HepG2 (cell line): Measurements from ENCODE around the gene PGC. TPM values are rescaled to one million over a fixed set of nuclear protein-coding genes. Genes with fewer than 3 reads are reported as not detected.

Experiments used
- ATAC-seq: fragments of 200-7000 bp; cut with Tn5 transposase; 3 replicates; pipeline ENCODE4 v1.9.1; 2020; ENCODE audit warnings: mild to moderate bottlenecking, moderate library complexity
- BruUV-seq: library from RNA; stranded (reverse); fragments of 400-500 nt; replicated peaks from 2 replicates; lab custom pipeline; 2021; lab: Mats Ljungman, UMichigan
- CTCF ChIA-PET: fragments of 300-600 bp; formaldehyde crosslinking; extraction: SDS; loops from one replicate; lab custom pipeline; 2021; ENCODE audit warnings: low total read pairs, inconsistent platforms, low intra/inter-chr PET ratio; lab: Yijun Ruan, JAX
- POLR2A ChIA-PET: fragments of 350-600 bp; sonication (Branson Sonifier 250); formaldehyde crosslinking; loops from one replicate; lab custom pipeline; 2020; ENCODE audit warnings: antibody characterized with exemption, inconsistent platforms; lab: Yijun Ruan, JAX
- DNase-seq: peaks from one replicate; pipeline ENCODE4 v3.0.0-alpha.2; 2015; ENCODE audit warnings: low spot score
- FAIRE-seq: peaks from 3 replicates; lab custom pipeline; 2011; peaks lifted over from hg19 to GRCh38; lab: Jason Lieb, UNC
- H2AFZ ChIP-seq: one replicate; pipeline ENCODE4 v1.6.1; 2011; ENCODE audit warnings: low read length, inconsistent platforms
- H3K27ac ChIP-seq: fragments of 300-600 bp; 3 replicates; pipeline ENCODE4 v1.8.0; 2011; ENCODE audit warnings: mixed run types, mild to moderate bottlenecking, mixed read lengths, low read length, inconsistent platforms; ENCODE audit not compliant: insufficient read depth; ENCODE audit errors: extremely low read length
- H3K27me3 ChIP-seq, 2 experiments: fragments of 200-600 bp in 1 of 2; 2 replicates in 1 of 2; 3 replicates in 1 of 2; pipeline versions ENCODE4 v1.6.0 to v1.8.0; 2011; ENCODE audit warnings: low read length in 2 of 2, mild to moderate bottlenecking in 2 of 2, moderate library complexity in 2 of 2, inconsistent platforms in 1 of 2; ENCODE audit not compliant: insufficient read depth in 2 of 2, control insufficient read depth in 1 of 2
- H3K36me3 ChIP-seq, 2 experiments: fragments of 200-600 bp in 1 of 2; replicated peaks in 1 of 2; 2 replicates in 1 of 2; 3 replicates in 1 of 2; pipeline versions ENCODE4 v1.5.1 to v1.8.0; 2011; ENCODE audit warnings: low read length in 2 of 2, inconsistent platforms in 1 of 2; ENCODE audit not compliant: insufficient read depth in 2 of 2, control insufficient read depth in 1 of 2
- H3K4me1 ChIP-seq: 2 replicates; pipeline ENCODE4 v1.5.1; 2012; ENCODE audit warnings: low read length, inconsistent platforms; ENCODE audit not compliant: insufficient read depth
- H3K4me2 ChIP-seq: 2 replicates; pipeline ENCODE4 v1.6.0; 2011; ENCODE audit warnings: low read depth, low read length, inconsistent platforms
- H3K4me3 ChIP-seq, 3 experiments: fragments of 200-600 bp in 1 of 3; sonication (generic), shearing (Covaris generic) in 1 of 3; replicated peaks in 1 of 3; 2 replicates each; pipeline ENCODE4 v1.5.1; 2011 to 2016; ENCODE audit warnings: low read length in 3 of 3, inconsistent platforms in 2 of 3, low read depth in 2 of 3, mild to moderate bottlenecking in 2 of 3, control low read depth in 1 of 3, mixed read lengths in 1 of 3; ENCODE audit not compliant: insufficient read depth in 1 of 3
- H3K79me2 ChIP-seq: one replicate; pipeline ENCODE4 v1.6.1; 2011; ENCODE audit warnings: low read length, inconsistent platforms; ENCODE audit not compliant: insufficient read depth
- H3K9ac ChIP-seq: 2 replicates; pipeline ENCODE4 v1.6.0; 2011; ENCODE audit warnings: mild to moderate bottlenecking, low read depth, low read length, inconsistent platforms; ENCODE audit not compliant: insufficient read depth
- H3K9me3 ChIP-seq: 2 replicates; pipeline ENCODE4 v1.5.1; 2012; ENCODE audit warnings: mild to moderate bottlenecking, low read length
- H4K20me1 ChIP-seq: 2 replicates; pipeline ENCODE4 v1.6.0; 2011; ENCODE audit warnings: inconsistent platforms, mild to moderate bottlenecking, low read length, moderate library complexity; ENCODE audit not compliant: insufficient read depth
- ATRX ChIP-seq: sonication (generic); formaldehyde crosslinking; IDR thresholded peaks from 2 replicates; pipeline ENCODE4 v1.4.0; 2020; ENCODE audit warnings: missing genetic modification reagents, borderline replicate concordance
- ETV6 ChIP-seq: sonication (generic); formaldehyde crosslinking; conservative IDR thresholded peaks from 2 replicates; pipeline ENCODE4 v1.4.0; 2020; ENCODE audit warnings: missing genetic modification reagents
- GLI4 ChIP-seq: sonication (generic); formaldehyde crosslinking; IDR thresholded peaks from 2 replicates; pipeline ENCODE4 v1.5.1; 2020; ENCODE audit warnings: missing genetic modification reagents, mild to moderate bottlenecking, moderate library complexity, borderline replicate concordance
- ISL2 ChIP-seq: sonication (generic); formaldehyde crosslinking; IDR thresholded peaks from 2 replicates; pipeline ENCODE4 v1.5.0; 2020; ENCODE audit warnings: missing genetic modification reagents
- NR2F2 ChIP-seq: IDR thresholded peaks from 2 replicates; pipeline ENCODE4 v1.6.1; 2012; ENCODE audit warnings: low read depth, inconsistent platforms, borderline replicate concordance
- PPARG ChIP-seq: conservative IDR thresholded peaks from 2 replicates; pipeline ENCODE4 v1.6.1; 2016; ENCODE audit warnings: missing biosample characterization, missing genetic modification reagents
- RFXANK ChIP-seq: IDR thresholded peaks from 2 replicates; pipeline ENCODE4 v1.6.1; 2016
- SIX4 ChIP-seq: sonication (generic); formaldehyde crosslinking; IDR thresholded peaks from 2 replicates; pipeline ENCODE4 v1.4.0; 2020; ENCODE audit warnings: missing genetic modification reagents
- ZEB1 ChIP-seq: IDR thresholded peaks from 2 replicates; pipeline ENCODE4 v1.6.1; 2012; ENCODE audit warnings: mild to moderate bottlenecking, low read depth, inconsistent platforms; ENCODE audit not compliant: insufficient replicate concordance
- ZFY ChIP-seq: sonication (generic); formaldehyde crosslinking; IDR thresholded peaks from 2 replicates; pipeline ENCODE4 v1.4.0; 2020; ENCODE audit warnings: missing genetic modification reagents
- ZNF10 ChIP-seq: sonication (generic); formaldehyde crosslinking; IDR thresholded peaks from 2 replicates; pipeline ENCODE4 v1.4.0; 2020; ENCODE audit warnings: mild to moderate bottlenecking, low read depth, missing genetic modification reagents, borderline replicate concordance
- ZNF382 ChIP-seq: sonication (generic); formaldehyde crosslinking; IDR thresholded peaks from 2 replicates; pipeline ENCODE4 v1.5.0; 2020; ENCODE audit warnings: missing genetic modification reagents, mild to moderate bottlenecking, borderline replicate concordance
- ZNF724P ChIP-seq: sonication (generic); formaldehyde crosslinking; IDR thresholded peaks from 2 replicates; pipeline ENCODE4 v1.8.0; 2022; ENCODE audit warnings: missing genetic modification reagents, borderline replicate concordance
- ZNF839 ChIP-seq: sonication (generic); formaldehyde crosslinking; IDR thresholded peaks from 2 replicates; pipeline ENCODE4 v1.4.0; 2020; ENCODE audit warnings: missing genetic modification reagents, mild to moderate bottlenecking, borderline replicate concordance
- ZNF891 ChIP-seq: sonication (generic); formaldehyde crosslinking; IDR thresholded peaks from 2 replicates; pipeline ENCODE4 v1.5.0; 2020; ENCODE audit warnings: mild to moderate bottlenecking, missing genetic modification reagents
- WGBS: methylation state at CpG from one replicate; pipeline ENCODE4 v1.1.6; 2017; ENCODE audit warnings: low lambda C conversion rate; 5-methylcytosine and 5-hydroxymethylcytosine counted together
- in situ Hi-C: cut with HindIII; loops from 2 replicates; pipeline ENCODE4 v1.10.0; 2017; ENCODE audit warnings: low pct_unique_long_range_greater_than_20kb; ENCODE audit not compliant: extremely low pct_ligation_motif_present
- intact Hi-C: fragments of 100-400 bp; cut with micrococcal nuclease; formaldehyde crosslinking; loops from one replicate; pipeline ENCODE4 v1.10.0; 2022; ENCODE audit not compliant: unreplicated experiment
- polyA plus RNA-seq, 8 experiments: library from polyadenylated mRNA; depleted of rRNA in 3 of 8; stranded (reverse) in 7 of 8; unstranded in 1 of 8; fragments of >200 nt; fragmentation: Illumina TruSeq in 4 of 8; extraction: Trizol in 4 of 8; gene quantifications; 2 replicates each; pipeline versions ENCODE4 v1.2.1 to v1.2.3, GENCODE V29; 2011 to 2016; ENCODE audit warnings: low read depth in 4 of 8, missing spikeins in 1 of 8, mixed read lengths in 1 of 8; ENCODE audit not compliant: insufficient read depth in 1 of 8
- total RNA-seq, 5 experiments: library from RNA; depleted of rRNA; stranded (reverse); fragments of >200 nt; fragmentation: Illumina TruSeq; extraction: Trizol; gene quantifications; 2 replicates each; pipeline ENCODE4 v1.2.3, GENCODE V29; 2016; ENCODE audit warnings: low read depth in 1 of 5
- TF ChIP-seq, protein P1 (sequence below): sonication (generic); formaldehyde crosslinking; conservative IDR thresholded peaks from 2 replicates; pipeline ENCODE4 v1.4.0; 2020; ENCODE audit warnings: mild to moderate bottlenecking, missing genetic modification reagents, moderate library complexity
- TF ChIP-seq, protein P2 (sequence below): sonication (generic); formaldehyde crosslinking; IDR thresholded peaks from 2 replicates; pipeline ENCODE4 v1.4.0; 2020; ENCODE audit warnings: missing genetic modification reagents, borderline replicate concordance

PGC gene
- total and polyA plus RNA-seq, 2 of the 13 experiments (the other 11 are each of a cell fraction or from before 2014, with no cell fraction given): 426 to 502 TPM

DNA sequence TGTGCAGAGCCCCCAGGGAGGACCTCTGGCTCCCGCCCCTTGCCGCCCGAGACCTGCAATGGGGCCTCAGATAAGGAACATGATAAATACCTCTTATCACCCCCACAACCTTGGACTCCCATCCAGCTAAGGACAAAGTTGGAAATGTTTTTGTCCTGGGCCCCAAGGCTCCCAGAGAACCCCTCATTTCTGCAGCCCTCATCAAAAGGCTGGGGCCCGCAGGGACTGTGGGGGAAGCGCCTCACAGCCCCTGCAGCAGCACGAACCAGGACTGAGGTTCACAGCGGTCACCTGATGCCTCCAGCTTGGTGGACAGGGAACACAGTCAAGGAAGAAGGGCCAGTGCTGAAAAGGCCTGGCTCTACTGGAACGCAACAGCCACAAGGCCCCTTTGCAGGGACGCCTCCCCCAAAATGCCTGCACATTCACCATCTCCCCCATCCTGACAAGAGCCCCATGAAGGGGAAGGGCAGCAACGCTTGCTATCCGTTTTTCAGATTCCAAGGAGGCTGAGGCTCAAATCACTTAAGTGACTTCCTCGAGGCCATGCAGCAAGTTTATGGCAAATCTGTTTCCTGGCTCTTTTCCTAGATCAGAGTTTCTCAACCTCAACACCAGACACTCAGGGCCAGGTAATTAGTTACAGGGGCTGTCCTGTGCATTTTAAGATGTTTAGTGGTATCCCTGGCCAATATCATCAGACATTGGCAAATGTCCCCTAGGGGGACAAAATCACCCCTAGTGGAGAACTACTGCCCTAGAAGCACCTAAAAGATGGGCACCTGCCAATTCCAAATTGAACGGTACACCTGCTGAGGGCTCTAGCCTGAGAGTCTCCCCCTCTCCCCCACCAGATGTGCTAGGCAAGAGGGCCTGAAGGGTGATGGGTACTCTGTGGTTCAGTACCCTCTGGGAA, 22.4 kb downstream of the PGC start:
- intact Hi-C loops: loop anchor here (10.0 kb wide), 1 partner anchor 320 kb away; no protein-coding TSS in a partner anchor
- Histone ChIP-seq H3K4me1 (peaks cover 61% of the 10 kb centered on the region), H3K9ac (0 out of 2 replicates have a peak overlapping the region, but pooled peaks have one; percentile 2), H3K9me3 (no peaks in the 10 kb centered on the region), H3K4me2 (peak overlapping the region; percentile 25; the same call in 1 of the 2 replicates), H3K27ac (peak overlapping the region; percentile 9), H4K20me1 (no peaks in the 10 kb centered on the region), H2AFZ (no peak overlapping the region), H3K27me3 (no peaks in the 10 kb centered on the region), H3K36me3 (no peaks in the 10 kb centered on the region), H3K4me3 (no peak overlapping the region; a peak in 1 of 6 replicates), H3K79me2 (peaks cover 5% of the 10 kb centered on the region)
- POLR2A ChIA-PET: interaction anchor here (1.8 to 2.5 kb wide), 2 partner anchors 9 to 44 kb away, joined by 5 to 21 read pairs; no protein-coding TSS in a partner anchor
- 63% methylated on average over 9 of the region's 13 CpGs for WGBS
- DNase-seq (no peak), FAIRE-seq (no peak), ATAC-seq (peak; percentile 6; the same call in 1 of the 3 replicates)
- CTCF ChIA-PET: no interaction called here
- BruUV-seq: no TSS peak
- in situ Hi-C loops: no loop called here
- TF ChIP-seq, protein P1, sequence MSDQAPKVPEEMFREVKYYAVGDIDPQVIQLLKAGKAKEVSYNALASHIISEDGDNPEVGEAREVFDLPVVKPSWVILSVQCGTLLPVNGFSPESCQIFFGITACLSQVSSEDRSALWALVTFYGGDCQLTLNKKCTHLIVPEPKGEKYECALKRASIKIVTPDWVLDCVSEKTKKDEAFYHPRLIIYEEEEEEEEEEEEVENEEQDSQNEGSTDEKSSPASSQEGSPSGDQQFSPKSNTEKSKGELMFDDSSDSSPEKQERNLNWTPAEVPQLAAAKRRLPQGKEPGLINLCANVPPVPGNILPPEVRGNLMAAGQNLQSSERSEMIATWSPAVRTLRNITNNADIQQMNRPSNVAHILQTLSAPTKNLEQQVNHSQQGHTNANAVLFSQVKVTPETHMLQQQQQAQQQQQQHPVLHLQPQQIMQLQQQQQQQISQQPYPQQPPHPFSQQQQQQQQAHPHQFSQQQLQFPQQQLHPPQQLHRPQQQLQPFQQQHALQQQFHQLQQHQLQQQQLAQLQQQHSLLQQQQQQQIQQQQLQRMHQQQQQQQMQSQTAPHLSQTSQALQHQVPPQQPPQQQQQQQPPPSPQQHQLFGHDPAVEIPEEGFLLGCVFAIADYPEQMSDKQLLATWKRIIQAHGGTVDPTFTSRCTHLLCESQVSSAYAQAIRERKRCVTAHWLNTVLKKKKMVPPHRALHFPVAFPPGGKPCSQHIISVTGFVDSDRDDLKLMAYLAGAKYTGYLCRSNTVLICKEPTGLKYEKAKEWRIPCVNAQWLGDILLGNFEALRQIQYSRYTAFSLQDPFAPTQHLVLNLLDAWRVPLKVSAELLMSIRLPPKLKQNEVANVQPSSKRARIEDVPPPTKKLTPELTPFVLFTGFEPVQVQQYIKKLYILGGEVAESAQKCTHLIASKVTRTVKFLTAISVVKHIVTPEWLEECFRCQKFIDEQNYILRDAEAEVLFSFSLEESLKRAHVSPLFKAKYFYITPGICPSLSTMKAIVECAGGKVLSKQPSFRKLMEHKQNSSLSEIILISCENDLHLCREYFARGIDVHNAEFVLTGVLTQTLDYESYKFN: peak; percentile 62
- no peak; the same call in 1 of the 2 replicates for TF ChIP-seq ZNF891
- TF ChIP-seq ZNF724P (CRISPR knock-in tag): no peak
- no peak for TF ChIP-seq RFXANK (CRISPR knock-in tag)
- TF ChIP-seq ZNF382 (CRISPR knock-in tag): no peak
- TF ChIP-seq ZNF10 (CRISPR knock-in tag): no peak
- no peak for TF ChIP-seq ETV6 (CRISPR knock-in tag)
- TF ChIP-seq, protein P2, sequence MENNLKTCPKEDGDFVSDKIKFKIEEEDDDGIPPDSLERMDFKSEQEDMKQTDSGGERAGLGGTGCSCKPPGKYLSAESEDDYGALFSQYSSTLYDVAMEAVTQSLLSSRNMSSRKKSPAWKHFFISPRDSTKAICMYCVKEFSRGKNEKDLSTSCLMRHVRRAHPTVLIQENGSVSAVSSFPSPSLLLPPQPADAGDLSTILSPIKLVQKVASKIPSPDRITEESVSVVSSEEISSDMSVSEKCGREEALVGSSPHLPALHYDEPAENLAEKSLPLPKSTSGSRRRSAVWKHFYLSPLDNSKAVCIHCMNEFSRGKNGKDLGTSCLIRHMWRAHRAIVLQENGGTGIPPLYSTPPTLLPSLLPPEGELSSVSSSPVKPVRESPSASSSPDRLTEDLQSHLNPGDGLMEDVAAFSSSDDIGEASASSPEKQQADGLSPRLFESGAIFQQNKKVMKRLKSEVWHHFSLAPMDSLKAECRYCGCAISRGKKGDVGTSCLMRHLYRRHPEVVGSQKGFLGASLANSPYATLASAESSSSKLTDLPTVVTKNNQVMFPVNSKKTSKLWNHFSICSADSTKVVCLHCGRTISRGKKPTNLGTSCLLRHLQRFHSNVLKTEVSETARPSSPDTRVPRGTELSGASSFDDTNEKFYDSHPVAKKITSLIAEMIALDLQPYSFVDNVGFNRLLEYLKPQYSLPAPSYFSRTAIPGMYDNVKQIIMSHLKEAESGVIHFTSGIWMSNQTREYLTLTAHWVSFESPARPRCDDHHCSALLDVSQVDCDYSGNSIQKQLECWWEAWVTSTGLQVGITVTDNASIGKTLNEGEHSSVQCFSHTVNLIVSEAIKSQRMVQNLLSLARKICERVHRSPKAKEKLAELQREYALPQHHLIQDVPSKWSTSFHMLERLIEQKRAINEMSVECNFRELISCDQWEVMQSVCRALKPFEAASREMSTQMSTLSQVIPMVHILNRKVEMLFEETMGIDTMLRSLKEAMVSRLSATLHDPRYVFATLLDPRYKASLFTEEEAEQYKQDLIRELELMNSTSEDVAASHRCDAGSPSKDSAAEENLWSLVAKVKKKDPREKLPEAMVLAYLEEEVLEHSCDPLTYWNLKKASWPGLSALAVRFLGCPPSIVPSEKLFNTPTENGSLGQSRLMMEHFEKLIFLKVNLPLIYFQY (CRISPR knock-in tag): no peak
- TF ChIP-seq GLI4 (CRISPR knock-in tag): no peak
- TF ChIP-seq NR2F2: no peak
- TF ChIP-seq ZEB1: no peak
- TF ChIP-seq ISL2 (CRISPR knock-in tag): no peak
- TF ChIP-seq ZNF839 (CRISPR knock-in tag): no peak
- TF ChIP-seq PPARG (CRISPR knock-in tag): no peak
- TF ChIP-seq SIX4 (CRISPR knock-in tag): no peak
- no peak for TF ChIP-seq ATRX
- peak; percentile 15; the same call in 1 of the 2 replicates for TF ChIP-seq ZFY (CRISPR knock-in tag)
